ENCODE data around the gene NSL1. TPM values are rescaled to one million over a fixed set of nuclear protein-coding genes. Genes with fewer than 3 reads are reported as not detected.

Gene NSL1
- total and polyA plus RNA-seq, 2 experiments from 2014 or later, result 41.4 to 44.8 TPM

DNA sequence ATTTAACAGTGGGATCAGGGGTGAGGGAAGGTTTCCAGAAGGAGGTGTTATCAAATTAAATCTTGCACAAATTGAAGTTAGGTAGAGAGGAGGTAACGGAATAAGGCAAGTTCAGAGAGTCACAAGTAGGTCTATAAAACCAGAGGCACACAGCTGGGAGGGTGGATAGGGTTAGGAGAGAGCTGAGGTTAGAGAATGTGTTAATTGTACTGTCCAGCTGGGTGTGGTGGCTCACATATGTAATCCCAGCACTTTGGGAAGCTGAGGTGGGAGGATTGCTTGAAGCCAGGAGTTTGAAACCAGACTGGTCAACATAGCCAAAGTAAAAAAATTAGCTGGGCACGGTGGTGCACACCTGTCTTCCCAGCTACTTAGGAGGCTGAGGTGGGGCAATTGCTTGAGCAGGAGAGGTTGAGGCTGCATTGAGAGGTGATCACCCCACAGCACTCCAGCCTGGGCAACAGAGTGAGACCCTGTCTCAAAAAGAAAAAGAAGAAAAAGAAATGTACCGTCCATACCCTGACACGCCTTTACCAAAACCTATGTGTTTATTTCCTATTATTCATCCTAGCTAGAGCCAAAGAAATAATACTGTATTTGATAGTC, 35.7 kb upstream of the NSL1 start:
- no peaks in the 10 kb centered on the region for H3K36me3 ChIP-seq
- H3K4me1 ChIP-seq (ENCODE audit: low read depth), result no peaks in the 10 kb centered on the region

GRCh38 chr1:212825798-212826452, 34.3 kb upstream of the NSL1 start:
- no peak overlapping the region for H3K4me3 ChIP-seq
- no peaks in the 10 kb centered on the region for H3K36me3 ChIP-seq
- DNase-seq (ENCODE audit: low read depth in 1 of 2, low spot score in 1 of 2), result no peak
- H3K27me3 ChIP-seq, result no peaks in the 10 kb centered on the region
- no peak overlapping the region for H3K27ac ChIP-seq
- peaks cover 5% of the 10 kb centered on the region for H3K9me3 ChIP-seq (ENCODE audit: low read depth)
- no peak for TF ChIP-seq CTCF (IDR thresholded peaks at IDR 0.05; ENCODE audit: low read depth, low read length)
- H3K4me1 ChIP-seq (ENCODE audit: low read depth), result no peaks in the 10 kb centered on the region

More for the DNA sequence above, 35.7 kb upstream of the NSL1 start:
- no peak for DNase-seq (ENCODE audit: low read depth in 1 of 2, low spot score in 1 of 2)
- Histone ChIP-seq H3K27me3 (no peaks in the 10 kb centered on the region), H3K27ac (no peak overlapping the region), H3K9me3 (ENCODE audit: low read depth) (peaks cover 5% of the 10 kb centered on the region), H3K4me3 (no peak overlapping the region)
- no peak for TF ChIP-seq CTCF (IDR thresholded peaks at IDR 0.05; ENCODE audit: low read depth, low read length)

DNA sequence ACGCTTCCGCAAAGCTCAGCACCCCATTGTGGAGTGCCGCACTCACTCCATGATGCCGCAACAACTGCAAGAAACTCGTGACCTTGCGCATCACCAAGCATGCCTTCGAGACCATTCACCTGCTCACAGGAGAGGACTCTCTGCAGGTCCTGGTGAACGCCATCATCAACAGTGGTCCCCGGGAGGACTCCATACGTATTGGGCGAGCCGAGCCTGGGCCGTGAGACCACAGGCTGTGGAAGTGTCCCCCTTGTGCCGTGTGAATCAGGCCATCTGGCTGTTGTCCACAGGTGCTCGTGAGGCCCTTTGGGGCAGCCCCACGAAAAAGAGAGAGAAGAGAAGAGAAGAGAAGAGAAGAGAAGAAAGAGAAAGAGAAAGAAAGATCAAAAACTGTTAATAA, 32.6 kb upstream of the NSL1 start:
- Histone ChIP-seq H3K9me3 (ENCODE audit: low read depth) (peaks cover 5% of the 10 kb centered on the region), H3K4me1 (ENCODE audit: low read depth) (no peaks in the 10 kb centered on the region), H3K4me3 (no peak overlapping the region), H3K27ac (no peak overlapping the region), H3K36me3 (no peaks in the 10 kb centered on the region), H3K27me3 (no peaks in the 10 kb centered on the region)
- DNase-seq (ENCODE audit: low read depth in 1 of 2, low spot score in 1 of 2), result no peak
- TF ChIP-seq CTCF (IDR thresholded peaks at IDR 0.05; ENCODE audit: low read depth, low read length), result no peak

DNA sequence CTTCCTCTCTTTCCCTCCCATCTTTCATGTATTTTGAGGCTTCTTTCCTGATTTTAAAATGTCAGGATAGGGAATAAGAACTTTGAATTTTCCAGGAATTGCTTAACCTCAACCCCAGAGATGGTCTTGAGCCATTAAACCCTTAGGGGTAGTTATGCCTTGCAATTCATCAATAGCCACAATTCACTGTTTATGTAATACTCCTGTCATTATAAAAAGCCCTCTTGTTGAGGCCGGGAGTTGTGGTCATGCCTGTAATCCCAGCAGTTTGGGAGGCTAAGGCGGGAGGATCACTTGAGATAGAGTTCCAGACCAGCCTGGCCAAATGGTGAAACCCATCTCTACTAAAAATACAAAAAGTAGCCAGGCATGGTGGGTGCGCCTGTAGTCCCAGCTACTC, 31.4 kb upstream of the NSL1 start:
- H3K9me3 ChIP-seq (ENCODE audit: low read depth), result peaks cover 5% of the 10 kb centered on the region
- no peak for TF ChIP-seq CTCF (IDR thresholded peaks at IDR 0.05; ENCODE audit: low read depth, low read length)
- no peaks in the 10 kb centered on the region for H3K4me1 ChIP-seq (ENCODE audit: low read depth)
- no peaks in the 10 kb centered on the region for H3K36me3 ChIP-seq
- no peaks in the 10 kb centered on the region for H3K27me3 ChIP-seq
- no peak overlapping the region for H3K4me3 ChIP-seq
- no peak for DNase-seq (ENCODE audit: low read depth in 1 of 2, low spot score in 1 of 2)
- H3K27ac ChIP-seq, result no peak overlapping the region

DNA sequence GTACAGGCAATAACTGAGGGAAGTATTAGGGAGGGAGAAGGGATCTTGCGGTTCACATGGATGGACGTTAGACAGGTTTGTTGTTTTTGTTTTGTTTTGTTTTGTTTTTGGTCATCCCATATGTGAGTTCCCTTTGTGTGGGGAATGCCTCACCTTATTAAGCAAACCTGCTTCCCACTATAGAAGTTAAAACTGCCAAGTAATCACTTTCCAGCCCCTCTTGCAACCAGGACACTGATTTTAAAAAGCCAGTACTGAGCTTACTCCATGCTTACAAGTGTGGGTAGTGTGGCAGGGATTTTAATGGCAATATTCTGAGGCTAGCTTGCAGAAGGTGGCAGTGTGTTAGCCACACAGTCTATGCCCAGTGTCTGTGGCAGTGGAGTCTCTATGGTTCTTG, 29.4 kb upstream of the NSL1 start:
- no peaks in the 10 kb centered on the region for H3K27me3 ChIP-seq
- TF ChIP-seq CTCF (IDR thresholded peaks at IDR 0.05; ENCODE audit: low read depth, low read length), result no peak
- H3K36me3 ChIP-seq, result no peaks in the 10 kb centered on the region
- H3K4me1 ChIP-seq (ENCODE audit: low read depth), result no peaks in the 10 kb centered on the region
- DNase-seq (ENCODE audit: low read depth in 1 of 2, low spot score in 1 of 2), result no peak
- H3K27ac ChIP-seq, result no peak overlapping the region
- no peak overlapping the region for H3K4me3 ChIP-seq
- H3K9me3 ChIP-seq (ENCODE audit: low read depth), result peaks cover 4% of the 10 kb centered on the region

All from cardiac muscle cell (in vitro differentiated cells and primary cell).